Trophoblast cell (in vitro differentiated cells and primary cell): ENCODE data around the gene IRX4.

Experiments
- DNase-seq, 2 donors: peaks; one replicate each; pipeline ENCODE4 v3.0.0-alpha.2; 2016
- H2AFZ ChIP-seq: 2 replicates; pipeline ENCODE4 v1.6.1; 2013; ENCODE audit warnings: low read length, moderate library complexity, mild to moderate bottlenecking; ENCODE audit not compliant: insufficient read depth, poor library complexity
- H2AK5ac ChIP-seq: 2 replicates; pipeline ENCODE4 v1.6.1; 2013; ENCODE audit warnings: mild to moderate bottlenecking, low read length
- H2BK120ac ChIP-seq: 2 replicates; pipeline ENCODE4 v1.6.1; 2013; ENCODE audit warnings: low read length, mild to moderate bottlenecking, moderate library complexity; ENCODE audit not compliant: insufficient read depth, poor library complexity
- H2BK12ac ChIP-seq: 2 replicates; pipeline ENCODE4 v1.6.1; 2013; ENCODE audit warnings: mild to moderate bottlenecking, low read length, moderate library complexity
- H2BK5ac ChIP-seq: 2 replicates; pipeline ENCODE4 v1.6.1; 2013; ENCODE audit warnings: low read length, low read depth, moderate library complexity, mild to moderate bottlenecking; ENCODE audit not compliant: poor library complexity
- H3K14ac ChIP-seq: 2 replicates; pipeline ENCODE4 v1.6.1; 2013; ENCODE audit warnings: mild to moderate bottlenecking, low read length
- H3K18ac ChIP-seq: 2 replicates; pipeline ENCODE4 v1.6.1; 2013; ENCODE audit warnings: mild to moderate bottlenecking, low read length
- H3K23ac ChIP-seq: 2 replicates; pipeline ENCODE4 v1.6.1; 2013; ENCODE audit warnings: low read length
- H3K27ac ChIP-seq: 2 replicates; pipeline ENCODE4 v1.5.1; 2013; ENCODE audit warnings: low read depth, mild to moderate bottlenecking, inconsistent platforms, low read length, moderate library complexity
- H3K27me3 ChIP-seq: 2 replicates; pipeline ENCODE4 v1.6.1; 2013; ENCODE audit warnings: inconsistent platforms, mild to moderate bottlenecking, low read length, moderate library complexity; ENCODE audit not compliant: insufficient read depth
- H3K36me3 ChIP-seq, 2 experiments: 1 replicate in 1 of 2; 2 replicates in 1 of 2; pipeline ENCODE4 v1.6.1; 2013; ENCODE audit warnings: low read length in 2 of 2, mild to moderate bottlenecking in 2 of 2, moderate library complexity in 1 of 2; ENCODE audit not compliant: insufficient read depth in 2 of 2, control insufficient read depth in 1 of 2
- H3K4ac ChIP-seq: 2 replicates; pipeline ENCODE4 v1.6.1; 2013; ENCODE audit warnings: low read depth, mild to moderate bottlenecking, low read length, moderate library complexity
- H3K4me1 ChIP-seq, 2 experiments: 1 replicate in 1 of 2; 2 replicates in 1 of 2; pipeline ENCODE4 v1.6.1; 2013; ENCODE audit warnings: low read length in 2 of 2, mild to moderate bottlenecking in 2 of 2, moderate library complexity in 1 of 2; ENCODE audit not compliant: insufficient read depth in 2 of 2, control insufficient read depth in 1 of 2
- H3K4me2 ChIP-seq: 2 replicates; pipeline ENCODE4 v1.6.1; 2013; ENCODE audit warnings: inconsistent platforms, mild to moderate bottlenecking, low read length, moderate library complexity
- H3K4me3 ChIP-seq: 2 replicates; pipeline ENCODE4 v1.5.1; 2013; ENCODE audit warnings: mild to moderate bottlenecking, low read depth, low read length, inconsistent platforms
- H3K79me1 ChIP-seq: one replicate; pipeline ENCODE4 v1.6.1; 2013; ENCODE audit warnings: low read length
- H3K79me2 ChIP-seq: 2 replicates; pipeline ENCODE4 v1.6.1; 2013; ENCODE audit warnings: low read length, mild to moderate bottlenecking; ENCODE audit not compliant: control insufficient read depth, insufficient read depth, poor library complexity
- H3K9ac ChIP-seq: 2 replicates; pipeline ENCODE4 v1.6.1; 2013; ENCODE audit warnings: mild to moderate bottlenecking, low read length
- H3K9me3 ChIP-seq: 2 replicates; pipeline ENCODE4 v1.6.1; 2013; ENCODE audit warnings: low read depth, mild to moderate bottlenecking, control low read depth, inconsistent platforms, low read length; ENCODE audit not compliant: insufficient read depth
- H4K12ac ChIP-seq: 2 replicates; pipeline ENCODE4 v1.6.1; 2013; ENCODE audit warnings: low read depth, mild to moderate bottlenecking, low read length, moderate library complexity
- H4K8ac ChIP-seq: 2 replicates; pipeline ENCODE4 v1.6.1; 2013; ENCODE audit warnings: low read depth, mild to moderate bottlenecking, low read length, moderate library complexity
- H4K91ac ChIP-seq: one replicate; pipeline ENCODE4 v1.6.1; 2013; ENCODE audit warnings: low read depth, mild to moderate bottlenecking, low read length, moderate library complexity
- WGBS: extraction: QIAGEN DNeasy Blood & Tissue Kit; methylation state at CpG from one replicate; pipeline ENCODE4 v1.1.7; 2013; ENCODE audit warnings: missing lambda C conversion rate; ENCODE audit not compliant: insufficient read length, insufficient coverage; ENCODE audit errors: extremely low coverage; 5-methylcytosine and 5-hydroxymethylcytosine counted together

Gene IRX4

GRCh38 chr5:1875843-1876659 is 6.7 kb downstream of the IRX4 start:
- H2BK12ac ChIP-seq = no peak overlapping the region
- peak overlapping the region; percentile 10 for H3K4me2 ChIP-seq
- no peaks in the 10 kb centered on the region for H3K79me2 ChIP-seq
- H3K4ac ChIP-seq = no peak overlapping the region
- H3K18ac ChIP-seq = no peak overlapping the region
- no peak overlapping the region for H2BK120ac ChIP-seq
- peaks cover 76% of the 10 kb centered on the region for H3K27me3 ChIP-seq
- H3K36me3 ChIP-seq = peaks cover 0 to 5% of the 10 kb centered on the region in 2 experiments
- H2AFZ ChIP-seq = no peak overlapping the region
- no peaks in the 10 kb centered on the region for H3K79me1 ChIP-seq
- no peak overlapping the region for H4K91ac ChIP-seq
- H4K12ac ChIP-seq = no peak overlapping the region
- no peak overlapping the region for H3K4me3 ChIP-seq
- no CpG with 5 or more reads among the region's 61 CpGs for WGBS
- no peak overlapping the region for H3K14ac ChIP-seq
- H3K27ac ChIP-seq = no peak overlapping the region
- no peak overlapping the region for H3K9ac ChIP-seq
- no peak overlapping the region for H4K8ac ChIP-seq
- no peak overlapping the region for H2BK5ac ChIP-seq
- no peak overlapping the region for H2AK5ac ChIP-seq
- H3K4me1 ChIP-seq = peaks cover 2 to 5% of the 10 kb centered on the region in 2 experiments
- no peak for DNase-seq
- no peak overlapping the region for H3K23ac ChIP-seq
- peaks cover 19% of the 10 kb centered on the region for H3K9me3 ChIP-seq

DNA sequence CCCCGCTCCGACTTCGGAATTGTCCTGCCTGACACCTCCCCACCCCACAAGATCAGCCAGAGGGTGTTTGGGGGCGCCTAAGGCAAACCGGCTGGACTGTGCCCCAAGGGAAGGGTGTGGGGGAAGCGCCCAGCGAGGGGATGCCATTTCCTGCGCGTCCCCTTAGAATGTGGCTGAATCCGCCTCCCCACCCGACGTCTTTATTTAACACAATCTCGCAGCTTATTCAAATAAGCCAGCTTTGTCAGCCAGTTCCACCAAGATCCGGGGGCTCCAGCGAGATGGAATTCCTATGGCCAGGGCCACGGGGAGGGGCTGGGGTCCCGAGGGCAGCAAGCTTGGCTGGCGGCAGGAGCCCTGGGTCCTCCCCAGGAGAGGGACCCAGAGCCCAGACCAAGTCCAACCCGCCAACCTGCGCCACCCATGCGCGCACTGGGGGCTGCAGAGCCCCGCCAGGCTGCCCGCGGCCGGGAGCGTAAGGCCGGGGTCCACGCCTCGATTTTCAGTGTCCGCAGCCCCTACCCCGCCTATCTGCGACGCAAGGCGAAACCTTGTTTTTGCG is 7.4 kb downstream of the IRX4 start:
- no peak overlapping the region for H2BK12ac ChIP-seq
- no peaks in the 10 kb centered on the region for H3K79me2 ChIP-seq
- no peak overlapping the region for H4K91ac ChIP-seq
- no peak overlapping the region for H3K4ac ChIP-seq
- no peak overlapping the region for H3K4me2 ChIP-seq
- no peak overlapping the region for H3K14ac ChIP-seq
- peaks cover 23% of the 10 kb centered on the region for H3K9me3 ChIP-seq
- no peak overlapping the region for H4K12ac ChIP-seq
- H3K9ac ChIP-seq = no peak overlapping the region
- no peak overlapping the region for H2AFZ ChIP-seq
- H3K23ac ChIP-seq = no peak overlapping the region
- peaks cover 0 to 2% of the 10 kb centered on the region in 2 experiments for H3K36me3 ChIP-seq
- no peak overlapping the region for H2BK120ac ChIP-seq
- H3K27ac ChIP-seq = no peak overlapping the region
- H2AK5ac ChIP-seq = no peak overlapping the region
- no peak overlapping the region for H3K18ac ChIP-seq
- H3K4me1 ChIP-seq = peaks cover 2 to 5% of the 10 kb centered on the region in 2 experiments
- no peak for DNase-seq
- no peaks in the 10 kb centered on the region for H3K79me1 ChIP-seq
- no peak overlapping the region for H2BK5ac ChIP-seq
- no peak overlapping the region for H4K8ac ChIP-seq
- no peak overlapping the region for H3K4me3 ChIP-seq
- H3K27me3 ChIP-seq = peaks cover 70% of the 10 kb centered on the region
- no CpG with 5 or more reads among the region's 36 CpGs for WGBS

GRCh38 chr5:1874771-1875220 is 7.9 kb downstream of the IRX4 start:
- peaks cover 0 to 2% of the 10 kb centered on the region in 2 experiments for H3K36me3 ChIP-seq
- peak overlapping the region; percentile 26 for H3K4me2 ChIP-seq
- peaks cover 24% of the 10 kb centered on the region for H3K9me3 ChIP-seq
- no peak overlapping the region for H3K27ac ChIP-seq
- no peak overlapping the region for H3K4me3 ChIP-seq
- no peak overlapping the region for H2AK5ac ChIP-seq
- WGBS = no CpG with 5 or more reads among the region's 36 CpGs
- no peak overlapping the region for H2BK120ac ChIP-seq
- H3K23ac ChIP-seq = no peak overlapping the region
- H3K4me1 ChIP-seq = peaks cover 2 to 5% of the 10 kb centered on the region in 2 experiments
- DNase-seq = no peak
- peaks cover 64% of the 10 kb centered on the region for H3K27me3 ChIP-seq
- H2BK5ac ChIP-seq = no peak overlapping the region
- H4K91ac ChIP-seq = no peak overlapping the region
- H4K8ac ChIP-seq = no peak overlapping the region
- no peak overlapping the region for H4K12ac ChIP-seq
- no peaks in the 10 kb centered on the region for H3K79me2 ChIP-seq
- H3K4ac ChIP-seq = no peak overlapping the region
- H3K9ac ChIP-seq = no peak overlapping the region
- H3K79me1 ChIP-seq = no peaks in the 10 kb centered on the region
- H3K14ac ChIP-seq = no peak overlapping the region
- H3K18ac ChIP-seq = no peak overlapping the region
- H2BK12ac ChIP-seq = no peak overlapping the region
- no peak overlapping the region for H2AFZ ChIP-seq

GRCh38 chr5:1874348-1874747 is 8.4 kb downstream of the IRX4 start:
- WGBS = no CpG with 5 or more reads among the region's 10 CpGs
- H3K4me2 ChIP-seq = no peak overlapping the region

More at GRCh38 chr5:1874348-1874747, 8.4 kb downstream of the IRX4 start:
- Histone ChIP-seq H3K27me3 (peaks cover 59% of the 10 kb centered on the region), H4K8ac (no peak overlapping the region), H3K79me2 (no peaks in the 10 kb centered on the region), H4K12ac (no peak overlapping the region), H3K27ac (no peak overlapping the region), H3K4me1 (peaks cover 2 to 5% of the 10 kb centered on the region in 2 experiments), H3K18ac (no peak overlapping the region), H3K23ac (no peak overlapping the region), H2BK12ac (no peak overlapping the region), H3K79me1 (no peaks in the 10 kb centered on the region), H2BK5ac (no peak overlapping the region), H3K14ac (no peak overlapping the region), H2AK5ac (no peak overlapping the region), H2BK120ac (no peak overlapping the region), H3K4ac (no peak overlapping the region), H3K4me3 (no peak overlapping the region), H2AFZ (no peak overlapping the region), H4K91ac (no peak overlapping the region), H3K9ac (no peak overlapping the region), H3K36me3 (no peaks in the 10 kb centered on the region), H3K9me3 (peaks cover 22% of the 10 kb centered on the region)
- no peak for DNase-seq
